GM23248 (cell line): Measurements from ENCODE around the gene ARHGDIG. TPM values are rescaled to one million over a fixed set of nuclear protein-coding genes. Genes with fewer than 3 reads are reported as not detected.

Experiments used
- DNase-seq: peaks from one replicate; pipeline ENCODE4 v3.0.0-alpha.2; 2015
- H2AFZ ChIP-seq: fragments of 200-600 bp; sonication (generic); 2 replicates; pipeline ENCODE4 v1.6.1; 2016; ENCODE audit warnings: antibody characterized with exemption
- H3F3A ChIP-seq: fragments of 200-600 bp; sonication (generic); 2 replicates; pipeline ENCODE4 v1.6.1; 2016; ENCODE audit warnings: mild to moderate bottlenecking, antibody characterized with exemption, mixed run types; ENCODE audit not compliant: insufficient read depth
- H3K27ac ChIP-seq: fragments of 200-600 bp; sonication (generic); 2 replicates; pipeline ENCODE4 v1.5.1; 2016; ENCODE audit warnings: mild to moderate bottlenecking
- H3K27me3 ChIP-seq: fragments of 200-600 bp; sonication (generic); replicated peaks from 2 replicates; pipeline ENCODE4 v1.6.1; 2016; ENCODE audit warnings: mild to moderate bottlenecking; ENCODE audit not compliant: insufficient read depth
- H3K36me3 ChIP-seq: fragments of 200-600 bp; sonication (generic); 2 replicates; pipeline ENCODE4 v1.6.1; 2016; ENCODE audit warnings: low read depth, mild to moderate bottlenecking
- H3K4me1 ChIP-seq: fragments of 200-600 bp; sonication (generic); 2 replicates; pipeline ENCODE4 v1.6.1; 2016; ENCODE audit warnings: mild to moderate bottlenecking; ENCODE audit not compliant: insufficient read depth
- H3K4me2 ChIP-seq: fragments of 200-600 bp; sonication (generic); one replicate; pipeline ENCODE4 v1.6.1; 2016; ENCODE audit warnings: mild to moderate bottlenecking; ENCODE audit not compliant: unreplicated experiment
- H3K4me3 ChIP-seq: fragments of 200-600 bp; sonication (generic); 2 replicates; pipeline ENCODE4 v1.5.1; 2016; ENCODE audit warnings: mild to moderate bottlenecking
- H3K79me2 ChIP-seq: fragments of 200-600 bp; sonication (generic); 2 replicates; pipeline ENCODE4 v1.6.1; 2016; ENCODE audit warnings: mild to moderate bottlenecking; ENCODE audit not compliant: insufficient read depth
- H3K9ac ChIP-seq: fragments of 200-600 bp; sonication (generic); 2 replicates; pipeline ENCODE4 v1.6.1; 2016; ENCODE audit warnings: mild to moderate bottlenecking
- H3K9me2 ChIP-seq: fragments of 200-600 bp; sonication (generic); 2 replicates; pipeline ENCODE4 v1.6.1; 2016; ENCODE audit warnings: mixed run types, mild to moderate bottlenecking, moderate library complexity; ENCODE audit not compliant: insufficient read depth
- H3K9me3 ChIP-seq: fragments of 200-600 bp; sonication (generic); one replicate; pipeline ENCODE4 v1.6.1; 2017; ENCODE audit warnings: low read depth
- H4K20me1 ChIP-seq: fragments of 200-600 bp; sonication (generic); 2 replicates; pipeline ENCODE4 v1.6.0; 2016; ENCODE audit not compliant: insufficient read depth
- EZH2 ChIP-seq: fragments of 200-600 bp; sonication (generic); IDR thresholded peaks from 2 replicates; pipeline ENCODE4 v1.6.1; 2018; ENCODE audit warnings: antibody characterized with exemption, mild to moderate bottlenecking; ENCODE audit not compliant: insufficient read depth, poor library complexity, severe bottlenecking
- EZH2phosphoT487 ChIP-seq: fragments of 200-600 bp; sonication (generic); IDR thresholded peaks from 2 replicates; pipeline ENCODE4 v1.6.1; 2018; ENCODE audit warnings: antibody characterized with exemption, moderate library complexity, mild to moderate bottlenecking, low read depth; ENCODE audit not compliant: insufficient read depth
- WGBS, 2 experiments: methylation state at CpG; one replicate each; pipeline ENCODE4 v1.1.6; 2015 to 2017; ENCODE audit warnings: low lambda C conversion rate in 2 of 2, low coverage in 1 of 2; ENCODE audit errors: missing lambda C conversion rate in 2 of 2; 5-methylcytosine and 5-hydroxymethylcytosine counted together
- in situ Hi-C: fragments of 300-500 bp; cut with MboI; formaldehyde crosslinking; loops from 2 replicates; pipeline ENCODE4 v1.15.0; 2020
- polyA plus RNA-seq: library from polyadenylated mRNA; unstranded; fragments of >200 nt; fragmentation: Nextera tagmentation; extraction: Ambion mirVana; gene quantifications from 2 replicates; pipeline ENCODE4 v1.2.1, GENCODE V29; 2016
- total RNA-seq: library from RNA; depleted of rRNA; stranded (reverse); fragments of >200 nt; shearing (Covaris generic); gene quantifications from 2 replicates; pipeline ENCODE4 v1.2.3, GENCODE V29; 2014

ARHGDIG gene
- total and polyA plus RNA-seq, 2 experiments from 2014 or later: 0.40 to 0.65 TPM

- Histone ChIP-seq H3K4me1 (no peaks in the 10 kb centered on the region), H3K4me3 (no peak overlapping the region), H4K20me1 (no peaks in the 10 kb centered on the region), H3K79me2 (no peaks in the 10 kb centered on the region), H3K27me3 (no peaks in the 10 kb centered on the region), H3K36me3 (no peaks in the 10 kb centered on the region), H2AFZ (no peak overlapping the region), H3K9me3 (no peaks in the 10 kb centered on the region), H3F3A (no peaks in the 10 kb centered on the region), H3K9me2 (no peaks in the 10 kb centered on the region), H3K27ac (no peak overlapping the region), H3K4me2 (no peak overlapping the region), H3K9ac (no peak overlapping the region)
- WGBS, 2 experiments: 92 to 95% methylated on average over 27 to 32 of the region's 32 CpGs
- in situ Hi-C loops: no loop called here
- TF ChIP-seq EZH2: no peak
- no peak for TF ChIP-seq EZH2phosphoT487
- DNase-seq: no peak
These were observed 17.4 kb downstream of the ARHGDIG start for GRCh38 chr16:297832-298231.

- no peaks in the 10 kb centered on the region for H3K36me3 ChIP-seq
- H3K27me3 ChIP-seq: no peaks in the 10 kb centered on the region
- H3K27ac ChIP-seq: no peak overlapping the region
- H4K20me1 ChIP-seq: no peaks in the 10 kb centered on the region
- no peaks in the 10 kb centered on the region for H3K4me1 ChIP-seq
- no peak overlapping the region for H3K4me2 ChIP-seq
- H3K9ac ChIP-seq: no peak overlapping the region
- no peak overlapping the region for H3K4me3 ChIP-seq
- no peaks in the 10 kb centered on the region for H3K79me2 ChIP-seq
- no peak overlapping the region for H2AFZ ChIP-seq
- TF ChIP-seq EZH2phosphoT487: no peak
- no peak for TF ChIP-seq EZH2
- H3K9me2 ChIP-seq: no peaks in the 10 kb centered on the region
- no peaks in the 10 kb centered on the region for H3K9me3 ChIP-seq
- WGBS, 2 experiments: 94 to 99% methylated on average over 6 of the region's 6 CpGs
- H3F3A ChIP-seq: no peaks in the 10 kb centered on the region
- in situ Hi-C loops: no loop called here
- no peak for DNase-seq
These were observed 20.8 kb downstream of the ARHGDIG start for GRCh38 chr16:301235-301634.

DNA sequence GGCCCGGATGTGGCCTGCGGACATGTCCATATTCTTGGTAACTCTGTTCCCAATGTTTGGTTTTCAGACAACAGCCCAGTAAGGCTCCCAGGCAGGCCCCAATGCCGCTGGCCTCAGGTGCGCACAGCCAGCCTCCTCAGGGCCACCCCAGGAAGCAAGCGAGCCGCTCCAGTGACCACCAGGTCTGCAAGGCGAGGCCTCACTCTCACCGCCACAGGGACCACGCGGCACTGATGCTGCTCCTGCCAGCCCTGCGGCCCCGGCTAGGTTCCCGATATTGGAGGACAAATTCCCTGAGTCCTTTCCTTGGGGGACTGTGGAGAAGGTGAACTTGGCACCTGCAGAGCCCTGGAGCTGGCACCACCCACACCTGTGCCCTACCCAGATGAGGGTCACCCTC lies 21.6 kb downstream of the ARHGDIG start:
- no peaks in the 10 kb centered on the region for H4K20me1 ChIP-seq
- WGBS, 2 experiments: 99% methylated on average over 13 of the region's 13 CpGs
- no peaks in the 10 kb centered on the region for H3K79me2 ChIP-seq
- in situ Hi-C loops: no loop called here
- H3K4me2 ChIP-seq: no peak overlapping the region
- H3K36me3 ChIP-seq: no peaks in the 10 kb centered on the region
- H3K27me3 ChIP-seq: no peaks in the 10 kb centered on the region
- H3K4me1 ChIP-seq: no peaks in the 10 kb centered on the region
- no peak overlapping the region for H3K9ac ChIP-seq
- TF ChIP-seq EZH2phosphoT487 (no peak), EZH2 (no peak)
- no peaks in the 10 kb centered on the region for H3F3A ChIP-seq
- no peaks in the 10 kb centered on the region for H3K9me3 ChIP-seq
- H2AFZ ChIP-seq: no peak overlapping the region
- no peak overlapping the region for H3K27ac ChIP-seq
- no peak overlapping the region for H3K4me3 ChIP-seq
- DNase-seq: no peak
- no peaks in the 10 kb centered on the region for H3K9me2 ChIP-seq

DNA sequence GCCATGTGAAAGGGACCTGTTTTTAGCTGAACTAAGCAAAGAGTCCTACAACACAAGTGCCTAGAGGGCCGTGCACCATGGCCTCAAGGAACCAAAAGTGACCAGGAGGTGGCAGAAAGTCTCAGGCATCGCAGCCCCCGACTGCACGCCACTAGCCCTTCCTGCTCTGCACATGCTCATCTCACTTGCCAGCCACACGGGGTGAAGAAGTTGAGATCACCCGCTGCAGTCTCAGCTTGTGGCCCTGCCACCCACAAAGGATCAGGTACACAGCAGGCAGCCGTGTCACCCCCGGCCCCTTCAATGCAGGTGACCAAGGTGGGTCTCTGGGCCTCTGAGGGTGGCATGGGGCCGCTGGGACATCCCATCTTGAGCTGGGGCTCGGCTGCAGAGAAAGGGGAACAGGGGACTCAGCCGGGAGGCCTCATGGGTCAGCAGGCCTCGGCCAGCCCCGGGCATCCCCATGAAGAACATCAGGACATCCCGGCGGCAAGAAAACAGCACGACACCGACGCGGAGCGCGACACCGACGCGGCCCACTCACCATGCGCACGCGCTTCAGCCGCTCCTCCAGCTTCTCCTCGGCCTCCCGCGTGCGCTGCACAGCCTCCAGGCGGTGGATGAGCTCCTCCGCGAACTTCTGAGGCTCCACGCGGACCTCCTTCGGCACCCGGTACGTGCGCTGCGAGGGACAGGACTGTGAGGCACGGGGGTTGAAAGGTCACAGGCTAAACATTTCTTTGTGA lies 23.5 kb downstream of the ARHGDIG start:
- Histone ChIP-seq H3K9me3 (no peaks in the 10 kb centered on the region), H3K36me3 (no peaks in the 10 kb centered on the region), H3F3A (no peaks in the 10 kb centered on the region), H3K27ac (no peak overlapping the region), H3K27me3 (no peaks in the 10 kb centered on the region), H2AFZ (no peak overlapping the region), H3K9me2 (no peaks in the 10 kb centered on the region), H3K79me2 (no peaks in the 10 kb centered on the region), H3K4me2 (no peak overlapping the region), H3K4me1 (no peaks in the 10 kb centered on the region), H3K4me3 (no peak overlapping the region), H3K9ac (no peak overlapping the region), H4K20me1 (no peaks in the 10 kb centered on the region)
- TF ChIP-seq EZH2phosphoT487 (no peak), EZH2 (no peak)
- DNase-seq: peak; percentile 15
- in situ Hi-C loops: no loop called here
- 89 to 90% methylated on average over 38 to 42 of the region's 43 CpGs for WGBS, 2 experiments
